Esophagus squamous epithelium (tissue), 5 donors: ENCODE measurements around the gene TVP23C. TPM values are rescaled to one million over a fixed set of nuclear protein-coding genes. Genes with fewer than 3 reads are reported as not detected.
"Not testable (repeated sequence)": the region's sequence is repeated elsewhere in the genome, so short reads cannot be mapped to it uniquely, and the experiment has no call there.

ENCODE experiments used
- DNase-seq: peaks from one replicate; lab custom pipeline; 2025; lab: John Stamatoyannopoulos, UW
- H3K27ac ChIP-seq, 4 donors: fragments of 200-600 bp; sonication (generic); one replicate each; pipeline ENCODE4 v1.5.1; 2016 to 2019; ENCODE audit warnings: mild to moderate bottlenecking in 1 of 4
- H3K27me3 ChIP-seq, 4 donors: fragments of 200-600 bp; sonication (generic); 1 replicate in 3 of 4; 2 replicates in 1 of 4; pipeline versions ENCODE4 v1.5.1 to v1.6.0; 2017 to 2021; ENCODE audit warnings: antibody characterized with exemption in 1 of 4
- H3K36me3 ChIP-seq, 3 donors: fragments of 200-600 bp; sonication (generic); one replicate each; pipeline ENCODE4 v1.5.1; 2016 to 2019
- H3K4me1 ChIP-seq, 3 donors: fragments of 200-600 bp; sonication (generic); one replicate each; pipeline ENCODE4 v1.5.1; 2017 to 2019
- H3K4me3 ChIP-seq, 4 donors: fragments of 200-600 bp; sonication (generic); 1 replicate in 3 of 4; 2 replicates in 1 of 4; pipeline ENCODE4 v1.5.1; 2016 to 2019; ENCODE audit warnings: mild to moderate bottlenecking in 2 of 4, moderate library complexity in 1 of 4
- H3K9me3 ChIP-seq, 3 donors: fragments of 200-600 bp; sonication (generic); one replicate each; pipeline ENCODE4 v1.5.1; 2016 to 2019
- POLR2A ChIP-seq, 4 donors: fragments of 450-650 bp; IDR thresholded peaks; one replicate each; pipeline ENCODE4 v1.6.1; 2017; ENCODE audit warnings: antibody characterized with exemption in 4 of 4, mild to moderate bottlenecking in 4 of 4, moderate library complexity in 3 of 4
- WGBS, 2 donors: methylation state at CpG; one replicate each; pipeline ENCODE4 v1.1.5; 2018; 5-methylcytosine and 5-hydroxymethylcytosine counted together
- intact Hi-C: fragments of 100-400 bp; cut with DNase I; formaldehyde crosslinking; loops from one replicate; pipeline ENCODE4 v1.15.0; 2022
- total RNA-seq, 4 donors: library from RNA; depleted of rRNA; stranded (reverse); fragments of >200 nt; gene quantifications; one replicate each; pipeline ENCODE4 v1.1.0, GENCODE V29; 2016
- TF ChIP-seq, protein P1 (sequence below), 6 experiments: fragments of 450-650 bp in 4 of 6; fragments of 200-600 bp in 2 of 6; sonication (generic) in 2 of 6; IDR thresholded peaks; one replicate each; pipeline ENCODE4 v1.5.1; 2016 to 2019; ENCODE audit warnings: antibody characterized with exemption in 6 of 6, mild to moderate bottlenecking in 4 of 6, moderate library complexity in 4 of 6
- donor health status: DM: yes; HTN: yes; CAD: no.

TVP23C gene
- total RNA-seq, 4 donors from 2014 or later = 4.2 to 27.1 (median 18.5) TPM

DNA sequence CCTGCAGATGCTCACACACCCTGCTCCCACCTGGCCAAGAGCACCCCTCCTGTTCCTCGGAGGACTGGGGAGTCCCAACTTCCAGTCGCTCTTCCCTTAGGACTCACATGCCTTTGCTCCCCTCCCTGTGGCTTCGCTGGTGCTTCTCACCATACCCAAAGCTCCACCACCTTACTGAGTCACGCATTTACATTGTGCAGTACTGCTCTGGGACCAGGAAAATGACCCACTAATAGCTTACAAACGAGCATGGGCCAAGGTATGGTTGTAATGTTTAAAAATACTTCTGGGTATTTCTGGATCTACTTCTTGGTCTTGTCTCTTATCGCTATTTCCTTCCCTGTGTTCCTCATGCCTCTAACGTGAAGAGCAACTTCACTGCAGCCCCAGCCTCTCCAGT is 54.8 kb downstream of the TVP23C start:
- intact Hi-C loops = no loop called here
- no peak for DNase-seq
- no peak for TF ChIP-seq POLR2A (IDR thresholded peaks at IDR 0.05)
- TF ChIP-seq, protein P1, sequence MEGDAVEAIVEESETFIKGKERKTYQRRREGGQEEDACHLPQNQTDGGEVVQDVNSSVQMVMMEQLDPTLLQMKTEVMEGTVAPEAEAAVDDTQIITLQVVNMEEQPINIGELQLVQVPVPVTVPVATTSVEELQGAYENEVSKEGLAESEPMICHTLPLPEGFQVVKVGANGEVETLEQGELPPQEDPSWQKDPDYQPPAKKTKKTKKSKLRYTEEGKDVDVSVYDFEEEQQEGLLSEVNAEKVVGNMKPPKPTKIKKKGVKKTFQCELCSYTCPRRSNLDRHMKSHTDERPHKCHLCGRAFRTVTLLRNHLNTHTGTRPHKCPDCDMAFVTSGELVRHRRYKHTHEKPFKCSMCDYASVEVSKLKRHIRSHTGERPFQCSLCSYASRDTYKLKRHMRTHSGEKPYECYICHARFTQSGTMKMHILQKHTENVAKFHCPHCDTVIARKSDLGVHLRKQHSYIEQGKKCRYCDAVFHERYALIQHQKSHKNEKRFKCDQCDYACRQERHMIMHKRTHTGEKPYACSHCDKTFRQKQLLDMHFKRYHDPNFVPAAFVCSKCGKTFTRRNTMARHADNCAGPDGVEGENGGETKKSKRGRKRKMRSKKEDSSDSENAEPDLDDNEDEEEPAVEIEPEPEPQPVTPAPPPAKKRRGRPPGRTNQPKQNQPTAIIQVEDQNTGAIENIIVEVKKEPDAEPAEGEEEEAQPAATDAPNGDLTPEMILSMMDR (IDR thresholded peaks at IDR 0.05) = no peak
- Histone ChIP-seq H3K36me3 (peaks cover 0 to 33% (median 0%) of the 10 kb centered on the region in 3 donors), H3K27ac (no peak overlapping the region), H3K27me3 (no peaks in the 10 kb centered on the region), H3K4me1 (peaks cover 0 to 13% (median 4%) of the 10 kb centered on the region in 3 donors), H3K9me3 (no peaks in the 10 kb centered on the region), H3K4me3 (no peak overlapping the region)
- WGBS, 2 donors = 62% methylated on average over 5 to 7 of the region's 7 CpGs

DNA sequence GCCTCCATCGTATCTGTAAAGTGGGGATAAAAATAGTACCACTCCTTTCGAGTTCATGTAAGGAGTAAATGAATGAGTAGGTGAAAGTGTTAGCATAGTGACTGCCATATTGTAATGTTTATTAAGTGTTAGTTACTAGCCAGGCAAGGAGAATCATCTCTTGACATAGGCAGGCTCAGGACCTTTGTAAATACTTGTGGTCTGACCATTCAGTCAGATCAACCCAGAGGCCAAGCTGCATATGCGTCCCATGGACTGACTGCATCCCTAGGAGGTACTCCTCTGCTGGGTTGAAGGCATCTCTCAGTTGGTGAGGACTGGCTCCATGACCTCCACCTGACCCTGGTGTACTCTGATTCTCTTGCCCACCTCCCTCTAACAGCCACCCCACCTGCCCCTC is 55.4 kb downstream of the TVP23C start:
- Histone ChIP-seq H3K4me1 (peaks cover 3 to 17% (median 4%) of the 10 kb centered on the region in 3 donors), H3K27me3 (no peaks in the 10 kb centered on the region), H3K4me3 (no peak overlapping the region), H3K36me3 (peaks cover 0 to 32% (median 0%) of the 10 kb centered on the region in 3 donors), H3K9me3 (no peaks in the 10 kb centered on the region), H3K27ac (no peak overlapping the region)
- intact Hi-C loops = no loop called here
- 81 to 95% methylated on average over 2 to 3 of the region's 3 CpGs for WGBS, 2 donors
- TF ChIP-seq POLR2A (IDR thresholded peaks at IDR 0.05) = no peak
- TF ChIP-seq, protein P1 (IDR thresholded peaks at IDR 0.05) = no peak
- no peak for DNase-seq

DNA sequence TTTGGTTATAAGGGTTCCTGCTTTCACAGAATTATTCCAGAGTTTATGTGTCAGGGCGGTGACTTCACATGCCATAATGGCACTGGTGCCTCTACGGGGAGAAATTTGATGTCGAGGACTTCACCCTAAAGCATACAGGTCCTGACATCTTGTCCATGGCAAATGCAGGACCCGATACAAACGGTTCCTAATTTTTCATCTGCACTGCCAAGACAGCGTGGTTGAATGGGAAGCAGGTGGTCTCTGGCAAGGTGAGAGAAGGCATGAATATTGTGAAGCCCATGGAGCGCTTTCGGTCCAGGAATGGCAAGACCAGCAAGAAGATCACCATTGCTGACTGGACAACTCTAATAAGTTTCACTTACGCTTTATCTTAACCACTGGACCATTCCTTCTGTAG is 56.3 kb downstream of the TVP23C start:
- H3K36me3 ChIP-seq = peaks cover 0 to 32% (median 0%) of the 10 kb centered on the region in 3 donors
- H3K4me3 ChIP-seq = no peak overlapping the region
- no peak for DNase-seq
- peaks cover 4 to 25% (median 6%) of the 10 kb centered on the region in 3 donors for H3K4me1 ChIP-seq
- 95 to 98% methylated on average over 8 to 9 of the region's 9 CpGs for WGBS, 2 donors
- H3K27ac ChIP-seq = no peak overlapping the region
- TF ChIP-seq, protein P1 (IDR thresholded peaks at IDR 0.05) = no peak
- TF ChIP-seq POLR2A (IDR thresholded peaks at IDR 0.05) = no peak
- no peaks in the 10 kb centered on the region for H3K9me3 ChIP-seq
- no peaks in the 10 kb centered on the region for H3K27me3 ChIP-seq
- intact Hi-C loops = no loop called here

DNA sequence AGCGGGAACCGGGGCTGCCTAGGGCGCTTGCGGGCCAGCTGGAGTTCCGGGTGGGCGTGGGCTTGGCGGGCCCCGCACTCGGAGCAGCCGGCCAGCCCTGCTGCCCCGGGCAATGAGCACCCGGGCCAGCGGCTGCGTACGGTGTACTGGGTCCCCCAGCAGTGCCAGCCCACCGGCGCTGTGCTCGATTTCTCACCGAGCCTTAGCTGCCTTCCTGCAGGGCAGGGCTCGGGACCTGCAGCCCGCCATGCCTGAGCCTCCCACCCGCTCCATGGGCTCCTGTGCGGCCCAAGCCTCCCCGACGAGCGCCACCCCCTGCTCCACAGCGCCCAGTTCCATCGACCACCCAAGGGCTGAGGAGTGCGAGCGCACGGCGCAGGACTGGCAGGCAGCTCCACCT is 57.6 kb downstream of the TVP23C start:
- H3K9me3 ChIP-seq, H3K4me3 ChIP-seq, H3K27ac ChIP-seq, H3K27me3 ChIP-seq, DNase-seq, intact Hi-C loops: not testable (repeated sequence)
- 100% methylated on average over 1 of the region's 32 CpGs; no CpG with 5 or more reads in 1 of the 2 donors for WGBS, 2 donors
- H3K36me3 ChIP-seq = peaks cover 0 to 32% (median 0%) of the 10 kb centered on the region in 3 donors
- H3K4me1 ChIP-seq = peaks cover 4 to 27% (median 6%) of the 10 kb centered on the region in 3 donors

DNA sequence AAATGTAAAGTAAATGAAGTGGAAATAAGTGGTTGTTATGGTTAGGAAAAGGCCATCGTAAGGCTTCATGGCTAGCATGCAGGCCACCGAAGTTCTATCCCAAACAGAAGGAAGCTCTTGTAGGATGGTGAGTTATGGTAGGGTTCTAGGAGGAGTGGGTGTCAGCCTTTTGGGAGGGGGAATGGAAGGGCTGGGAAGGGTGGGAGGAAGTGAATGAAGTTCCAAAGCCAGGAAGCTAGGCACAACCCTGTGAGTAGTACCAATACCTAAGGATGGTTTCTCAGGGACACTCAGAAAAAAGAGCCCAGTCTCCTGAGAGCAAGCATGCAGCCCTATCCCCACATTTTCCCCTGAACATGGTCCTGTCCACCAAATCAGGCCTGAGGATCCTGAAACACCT is 59.6 kb downstream of the TVP23C start:
- WGBS, 2 donors = 74 to 86% methylated on average over 2 of the region's 2 CpGs
- TF ChIP-seq POLR2A (IDR thresholded peaks at IDR 0.05) = no peak
- TF ChIP-seq, protein P1 (IDR thresholded peaks at IDR 0.05) = no peak
- Histone ChIP-seq H3K27me3 (no peaks in the 10 kb centered on the region), H3K4me1 (peaks cover 4 to 22% (median 6%) of the 10 kb centered on the region in 3 donors), H3K9me3 (no peaks in the 10 kb centered on the region), H3K4me3 (no peak overlapping the region), H3K36me3 (peaks cover 0 to 36% (median 0%) of the 10 kb centered on the region in 3 donors), H3K27ac (no peak overlapping the region)
- intact Hi-C loops = loop anchor here (5.0 kb wide), 1 partner anchor 241 kb away; no protein-coding TSS in a partner anchor
- no peak for DNase-seq
